Keratinocyte (primary cell): ENCODE measurements around the gene TBPL2. TPM values are rescaled to one million over a fixed set of nuclear protein-coding genes. Genes with fewer than 3 reads are reported as not detected.

Experiments used
- DNase-seq: peaks from one replicate; pipeline ENCODE4 v3.0.0-alpha.2; 2011; ENCODE audit warnings: low read depth, missing footprints, low spot score
- FAIRE-seq: peaks from 2 replicates; lab custom pipeline; 2011; peaks lifted over from hg19 to GRCh38; lab: Jason Lieb, UNC
- H2AFZ ChIP-seq: 2 replicates; pipeline ENCODE4 v1.6.0; 2012; ENCODE audit warnings: low read length, control low read depth, inconsistent platforms; ENCODE audit not compliant: control insufficient read depth
- H3K27ac ChIP-seq: 2 replicates; pipeline ENCODE4 v1.5.1; 2011; ENCODE audit warnings: low read length; ENCODE audit not compliant: control insufficient read depth, insufficient read depth
- H3K27me3 ChIP-seq: 3 replicates; pipeline ENCODE4 v1.6.0; 2011; ENCODE audit warnings: low read length; ENCODE audit not compliant: control insufficient read depth, insufficient read depth; ENCODE audit errors: extremely low read depth
- H3K36me3 ChIP-seq, 2 experiments: 2 replicates in 1 of 2; 3 replicates in 1 of 2; pipeline ENCODE4 v1.5.1; 2011; ENCODE audit warnings: low read length in 2 of 2, mild to moderate bottlenecking in 1 of 2; ENCODE audit not compliant: control insufficient read depth in 2 of 2, insufficient read depth in 2 of 2; ENCODE audit errors: extremely low read depth in 1 of 2
- H3K4me1 ChIP-seq: 3 replicates; pipeline ENCODE4 v1.5.1; 2011; ENCODE audit warnings: low read length; ENCODE audit not compliant: control insufficient read depth, insufficient read depth; ENCODE audit errors: extremely low read depth
- H3K4me2 ChIP-seq: 3 replicates; pipeline ENCODE4 v1.6.0; 2011; ENCODE audit warnings: low read depth, low read length; ENCODE audit not compliant: control insufficient read depth, insufficient read depth; ENCODE audit errors: extremely low read depth
- H3K4me3 ChIP-seq, 3 experiments: fragments of 200-600 bp in 1 of 3; sonication (generic) in 1 of 3; 2 replicates in 2 of 3; 3 replicates in 1 of 3; pipeline ENCODE4 v1.5.1; 2011 to 2016; ENCODE audit warnings: low read length in 3 of 3, mild to moderate bottlenecking in 3 of 3, control low read depth in 2 of 3, inconsistent platforms in 1 of 3, low read depth in 1 of 3, mixed read lengths in 1 of 3, mixed run types in 1 of 3, moderate library complexity in 1 of 3; ENCODE audit not compliant: control insufficient read depth in 2 of 3, insufficient read depth in 2 of 3; ENCODE audit errors: extremely low read depth in 1 of 3
- H3K79me2 ChIP-seq: 2 replicates; pipeline ENCODE4 v1.6.0; 2012; ENCODE audit warnings: low read length; ENCODE audit not compliant: control insufficient read depth, insufficient read depth
- H3K9ac ChIP-seq: 3 replicates; pipeline ENCODE4 v1.6.0; 2011; ENCODE audit warnings: low read length; ENCODE audit not compliant: control insufficient read depth, insufficient read depth; ENCODE audit errors: extremely low read depth
- H3K9me1 ChIP-seq: 3 replicates; pipeline ENCODE4 v1.6.0; 2011; ENCODE audit warnings: low read length; ENCODE audit not compliant: control insufficient read depth, insufficient read depth; ENCODE audit errors: extremely low read depth
- H3K9me3 ChIP-seq: 2 replicates; pipeline ENCODE4 v1.5.1; 2012; ENCODE audit warnings: low read depth, low read length; ENCODE audit not compliant: control insufficient read depth
- H4K20me1 ChIP-seq: 3 replicates; pipeline ENCODE4 v1.6.0; 2011; ENCODE audit warnings: low read length; ENCODE audit not compliant: control insufficient read depth, insufficient read depth; ENCODE audit errors: extremely low read depth
- EZH2 ChIP-seq: IDR thresholded peaks from one replicate; pipeline ENCODE4 v1.6.1; 2012; ENCODE audit warnings: inconsistent platforms, mild to moderate bottlenecking, low read length, moderate library complexity
- dilution Hi-C: fragments of 300-500 bp; cut with MboI; formaldehyde crosslinking; loops from one replicate; pipeline ENCODE4 v1.7.0; 2020; ENCODE audit warnings: low sequenced_read_pairs; ENCODE audit not compliant: extremely low pct_ligation_motif_present
- polyA minus RNA-seq, 3 experiments: library from RNA; depleted of rRNA, polyadenylated mRNA; stranded (reverse); fragments of >200 nt; gene quantifications; 1 replicate in 1 of 3; 2 replicates in 1 of 3; 3 replicates in 1 of 3; pipeline ENCODE4 v1.2.3, GENCODE V29; 2011
- polyA plus RNA-seq, 5 experiments: library from polyadenylated mRNA; depleted of rRNA in 3 of 5; stranded (reverse) in 3 of 5; stranded (forward) in 1 of 5; unstranded in 1 of 5; fragments of >200 nt; gene quantifications; 1 replicate in 1 of 5; 2 replicates in 3 of 5; 3 replicates in 1 of 5; pipeline versions ENCODE4 v1.2.1 to v1.2.3, GENCODE V29; 2011 to 2012; ENCODE audit warnings: missing spikeins in 2 of 5, low read depth in 1 of 5, low replicate concordance in 1 of 5
- TF ChIP-seq, protein P1 (sequence below), 3 experiments: IDR thresholded peaks in 1 of 3; conservative IDR thresholded peaks in 1 of 3; optimal IDR thresholded peaks in 1 of 3; 2 replicates in 2 of 3; 3 replicates in 1 of 3; pipeline versions ENCODE3 to v1.5.1; 2011; ENCODE audit warnings: low read length in 3 of 3, mild to moderate bottlenecking in 3 of 3, moderate library complexity in 2 of 3, control low read depth in 1 of 3, inconsistent platforms in 1 of 3; ENCODE audit not compliant: insufficient read depth in 2 of 3; ENCODE audit errors: extremely low read depth in 1 of 3

TBPL2 gene
- polyA plus RNA-seq, result not detected in 3 replicates
- polyA plus RNA-seq (2011; ENCODE audit: low read depth), result not detected
- polyA plus RNA-seq (2011; cell fraction: cytosol; rRNA removed), result not detected in 2 replicates
- not detected in 2 replicates for polyA plus RNA-seq (2011; cell fraction: nucleus; rRNA removed)
- polyA plus RNA-seq (2012; ENCODE audit: low replicate concordance), result not detected in 2 replicates
- not detected in 3 replicates for polyA minus RNA-seq
- polyA minus RNA-seq (2011; cell fraction: cytosol; rRNA and poly(A)+ RNA removed), result not detected
- polyA minus RNA-seq (2011; cell fraction: nucleus; rRNA and poly(A)+ RNA removed), result not detected in 2 replicates

DNA sequence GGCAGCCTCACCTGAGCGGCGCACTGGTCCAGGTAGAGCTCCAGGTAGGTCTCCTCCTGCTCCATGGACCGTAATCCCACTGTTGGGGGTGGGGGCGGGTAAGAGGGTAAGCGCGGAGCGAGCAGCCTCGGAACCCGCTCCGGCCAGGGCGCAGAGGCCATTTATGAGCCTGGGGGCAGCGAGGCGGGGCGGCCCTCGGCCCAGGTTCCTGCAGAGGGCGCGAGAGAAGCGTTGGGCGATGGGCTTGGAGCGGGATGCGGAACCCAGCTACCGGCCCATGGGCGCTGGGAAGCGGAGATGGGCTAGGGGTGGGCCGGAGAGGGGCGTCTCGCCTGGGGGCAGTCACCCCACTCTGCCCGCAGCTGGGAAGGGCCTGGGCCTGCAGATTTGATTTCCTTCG lies at the start of gene TBPL2:
TBPL2 (minus strand) TSS at position 232 of the 400 bp plus-strand sequence; CDS start at position 65, 167 bp downstream.
- Histone ChIP-seq H3K27ac (no peak within 1 kb of the TSS), H3K27me3 (peaks cover 5% of the 10 kb centered on the region), H3K4me2 (no peak within 1 kb of the TSS), H3K9me1 (no peaks in the 10 kb centered on the region), H4K20me1 (no peaks in the 10 kb centered on the region), H3K9ac (no peak within 1 kb of the TSS), H2AFZ (no peak within 1 kb of the TSS), H3K36me3 (no peaks in the 10 kb centered on the region), H3K79me2 (no peaks in the 10 kb centered on the region), H3K4me3 (no peak within 1 kb of the TSS), H3K9me3 (no peaks in the 10 kb centered on the region), H3K4me1 (no peaks in the 10 kb centered on the region)
- DNase-seq (no peak), FAIRE-seq (no peak)
- dilution Hi-C loops, result no loop called here
- TF ChIP-seq, protein P1, sequence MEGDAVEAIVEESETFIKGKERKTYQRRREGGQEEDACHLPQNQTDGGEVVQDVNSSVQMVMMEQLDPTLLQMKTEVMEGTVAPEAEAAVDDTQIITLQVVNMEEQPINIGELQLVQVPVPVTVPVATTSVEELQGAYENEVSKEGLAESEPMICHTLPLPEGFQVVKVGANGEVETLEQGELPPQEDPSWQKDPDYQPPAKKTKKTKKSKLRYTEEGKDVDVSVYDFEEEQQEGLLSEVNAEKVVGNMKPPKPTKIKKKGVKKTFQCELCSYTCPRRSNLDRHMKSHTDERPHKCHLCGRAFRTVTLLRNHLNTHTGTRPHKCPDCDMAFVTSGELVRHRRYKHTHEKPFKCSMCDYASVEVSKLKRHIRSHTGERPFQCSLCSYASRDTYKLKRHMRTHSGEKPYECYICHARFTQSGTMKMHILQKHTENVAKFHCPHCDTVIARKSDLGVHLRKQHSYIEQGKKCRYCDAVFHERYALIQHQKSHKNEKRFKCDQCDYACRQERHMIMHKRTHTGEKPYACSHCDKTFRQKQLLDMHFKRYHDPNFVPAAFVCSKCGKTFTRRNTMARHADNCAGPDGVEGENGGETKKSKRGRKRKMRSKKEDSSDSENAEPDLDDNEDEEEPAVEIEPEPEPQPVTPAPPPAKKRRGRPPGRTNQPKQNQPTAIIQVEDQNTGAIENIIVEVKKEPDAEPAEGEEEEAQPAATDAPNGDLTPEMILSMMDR (optimal IDR thresholded peaks at IDR 0.05 in 1 of 3, IDR thresholded peaks at IDR 0.05 in 1 of 3, conservative IDR thresholded peaks at IDR 0.05 in 1 of 3; ENCODE audit: extremely low read depth in 1 of 3, insufficient read depth in 2 of 3, low read length in 3 of 3), result no peak
- TF ChIP-seq EZH2, result no peak

DNA sequence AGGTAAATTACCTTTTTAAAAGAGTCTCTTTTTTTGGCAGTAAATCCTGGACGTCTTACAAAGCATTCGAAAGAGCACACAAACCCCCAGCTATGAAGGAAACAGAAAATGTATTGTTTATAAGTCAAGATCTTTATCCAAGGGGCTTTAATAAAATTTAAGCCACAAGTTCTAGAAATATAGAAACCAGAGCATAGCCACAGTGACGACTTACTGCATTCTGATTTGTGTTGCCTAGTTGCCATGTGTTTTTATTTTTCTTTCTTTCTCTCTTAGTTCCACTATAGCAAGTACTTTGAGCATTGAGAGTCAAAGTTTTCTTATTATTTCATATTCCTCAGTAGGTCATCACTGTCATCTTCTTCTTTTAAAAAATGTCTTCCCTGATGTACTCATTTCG lies 47.8 kb upstream of the TBPL2 start:
- DNase-seq (no peak), FAIRE-seq (no peak)
- no peak overlapping the region for H3K27ac ChIP-seq
- H3K9me3 ChIP-seq, result no peaks in the 10 kb centered on the region
- H3K36me3 ChIP-seq, result no peaks in the 10 kb centered on the region
- H3K4me1 ChIP-seq, result peaks cover 5% of the 10 kb centered on the region
- H2AFZ ChIP-seq, result no peak overlapping the region
- no peaks in the 10 kb centered on the region for H3K9me1 ChIP-seq
- H3K9ac ChIP-seq, result no peak overlapping the region
- H3K79me2 ChIP-seq, result no peaks in the 10 kb centered on the region
- dilution Hi-C loops, result no loop called here
- TF ChIP-seq EZH2, result no peak
- TF ChIP-seq, protein P1 (optimal IDR thresholded peaks at IDR 0.05 in 1 of 3, IDR thresholded peaks at IDR 0.05 in 1 of 3, conservative IDR thresholded peaks at IDR 0.05 in 1 of 3; ENCODE audit: extremely low read depth in 1 of 3, insufficient read depth in 2 of 3, low read length in 3 of 3), result no peak
- no peak overlapping the region for H3K4me3 ChIP-seq
- H4K20me1 ChIP-seq, result no peaks in the 10 kb centered on the region
- no peak overlapping the region for H3K4me2 ChIP-seq
- H3K27me3 ChIP-seq, result no peaks in the 10 kb centered on the region
